Measurements from ENCODE around the gene SLC13A3. TPM values are rescaled to one million over a fixed set of nuclear protein-coding genes. Genes with fewer than 3 reads are reported as not detected.

The SLC13A3 gene
- total and polyA plus RNA-seq, 2 of the 4 experiments (the other 2 are of a cell fraction), result 2.5 to 4.2 TPM

DNA sequence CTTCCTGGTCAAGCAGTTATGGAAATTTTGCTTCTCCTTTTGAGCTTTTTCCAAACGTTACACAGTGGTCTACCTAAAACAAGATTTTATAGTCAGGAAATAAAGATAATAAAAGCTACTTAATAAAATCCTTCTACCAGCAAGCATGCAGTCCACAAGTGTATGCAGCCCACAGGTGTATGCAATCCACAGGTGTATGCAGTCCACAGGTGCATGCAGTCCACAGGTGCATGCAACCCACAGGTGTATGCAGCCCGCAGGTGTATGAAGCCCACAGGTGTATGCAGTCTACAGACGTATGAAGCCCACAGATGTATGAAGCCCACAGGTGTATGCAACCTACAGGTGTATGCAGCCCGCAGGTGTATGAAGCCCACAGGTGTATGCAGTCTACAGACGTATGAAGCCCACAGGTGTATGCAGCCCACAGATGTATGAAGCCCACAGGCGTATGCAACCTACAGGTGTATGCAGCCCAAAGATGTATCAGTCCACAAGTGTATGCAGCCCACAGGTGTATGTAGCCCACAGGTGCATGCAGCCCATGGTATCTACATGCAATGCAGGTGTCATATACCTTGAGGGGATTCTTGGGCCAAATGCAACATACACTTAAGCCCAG lies 74.4 kb downstream of the SLC13A3 start:
- no peak overlapping the region for H4K91ac ChIP-seq (ENCODE audit: insufficient read depth, low read depth, low read length)
- no peaks in the 10 kb centered on the region for H3K36me3 ChIP-seq (ENCODE audit: control insufficient read depth, insufficient read depth, low read length)
- no peak overlapping the region for H3K23ac ChIP-seq (ENCODE audit: low read depth, low read length)
- no TSS peak for BruUV-seq (replicated peaks)
- no peak overlapping the region for H2BK5ac ChIP-seq (ENCODE audit: low read depth, low read length, poor library complexity, severe bottlenecking)
- intact Hi-C loops (cut with micrococcal nuclease), result no loop called here
- no peak overlapping the region for H3K14ac ChIP-seq (replicated peaks; ENCODE audit: low read depth, low read length)
- no peak overlapping the region for H2AK9ac ChIP-seq (replicated peaks; ENCODE audit: low read depth, low read length, poor library complexity)
- ChIA-PET CTCF (no interaction called here), POLR2A (ENCODE audit: unreplicated experiment) (no interaction called here)
- no peak overlapping the region for H2AFZ ChIP-seq (replicated peaks; ENCODE audit: low read length, poor library complexity)
- no peaks in the 10 kb centered on the region for H3K79me1 ChIP-seq (ENCODE audit: low read depth in 1 of 2, low read length in 2 of 2)
- no peak overlapping the region for H4K5ac ChIP-seq (ENCODE audit: low read depth, low read length)
- no peak overlapping the region for H2BK20ac ChIP-seq (ENCODE audit: low read depth, low read length)
- H3K27me3 ChIP-seq (ENCODE audit: control insufficient read depth, insufficient read depth, low read length), result no peaks in the 10 kb centered on the region
- TF ChIP-seq USF2 (IDR thresholded peaks at IDR 0.05; ENCODE audit: low read depth, low read length) (no peak), CEBPB (IDR thresholded peaks at IDR 0.05; ENCODE audit: low read depth, low read length) (no peak), BHLHE40 (IDR thresholded peaks at IDR 0.05; ENCODE audit: low read depth, low read length) (no peak), SMC3 (IDR thresholded peaks at IDR 0.05; ENCODE audit: low read depth, low read length) (no peak), NFE2L2 (IDR thresholded peaks at IDR 0.05; ENCODE audit: low read depth, low read length) (no peak), MXI1 (IDR thresholded peaks at IDR 0.05; ENCODE audit: borderline replicate concordance, low read depth, low read length) (no peak), POLR2A (IDR thresholded peaks at IDR 0.05; ENCODE audit: low read depth, low read length) (no peak), RFX5 (IDR thresholded peaks at IDR 0.05; ENCODE audit: low read depth, low read length) (no peak), RCOR1 (IDR thresholded peaks at IDR 0.05; ENCODE audit: insufficient replicate concordance, low read length) (no peak), MAZ (IDR thresholded peaks at IDR 0.05; ENCODE audit: borderline replicate concordance, low read depth, low read length) (no peak), CHD1 (IDR thresholded peaks at IDR 0.05; ENCODE audit: low read depth, low read length) (no peak), MAFK (IDR thresholded peaks at IDR 0.05; ENCODE audit: low read depth, low read length) (no peak), RAD21 (IDR thresholded peaks at IDR 0.05; ENCODE audit: low read length) (no peak), FOS (IDR thresholded peaks at IDR 0.05; ENCODE audit: low read depth, low read length) (no peak)
- TF ChIP-seq, protein P1, sequence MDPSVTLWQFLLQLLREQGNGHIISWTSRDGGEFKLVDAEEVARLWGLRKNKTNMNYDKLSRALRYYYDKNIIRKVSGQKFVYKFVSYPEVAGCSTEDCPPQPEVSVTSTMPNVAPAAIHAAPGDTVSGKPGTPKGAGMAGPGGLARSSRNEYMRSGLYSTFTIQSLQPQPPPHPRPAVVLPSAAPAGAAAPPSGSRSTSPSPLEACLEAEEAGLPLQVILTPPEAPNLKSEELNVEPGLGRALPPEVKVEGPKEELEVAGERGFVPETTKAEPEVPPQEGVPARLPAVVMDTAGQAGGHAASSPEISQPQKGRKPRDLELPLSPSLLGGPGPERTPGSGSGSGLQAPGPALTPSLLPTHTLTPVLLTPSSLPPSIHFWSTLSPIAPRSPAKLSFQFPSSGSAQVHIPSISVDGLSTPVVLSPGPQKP (IDR thresholded peaks at IDR 0.05; ENCODE audit: borderline replicate concordance, low read depth, low read length), result no peak
- TF ChIP-seq, protein P2, sequence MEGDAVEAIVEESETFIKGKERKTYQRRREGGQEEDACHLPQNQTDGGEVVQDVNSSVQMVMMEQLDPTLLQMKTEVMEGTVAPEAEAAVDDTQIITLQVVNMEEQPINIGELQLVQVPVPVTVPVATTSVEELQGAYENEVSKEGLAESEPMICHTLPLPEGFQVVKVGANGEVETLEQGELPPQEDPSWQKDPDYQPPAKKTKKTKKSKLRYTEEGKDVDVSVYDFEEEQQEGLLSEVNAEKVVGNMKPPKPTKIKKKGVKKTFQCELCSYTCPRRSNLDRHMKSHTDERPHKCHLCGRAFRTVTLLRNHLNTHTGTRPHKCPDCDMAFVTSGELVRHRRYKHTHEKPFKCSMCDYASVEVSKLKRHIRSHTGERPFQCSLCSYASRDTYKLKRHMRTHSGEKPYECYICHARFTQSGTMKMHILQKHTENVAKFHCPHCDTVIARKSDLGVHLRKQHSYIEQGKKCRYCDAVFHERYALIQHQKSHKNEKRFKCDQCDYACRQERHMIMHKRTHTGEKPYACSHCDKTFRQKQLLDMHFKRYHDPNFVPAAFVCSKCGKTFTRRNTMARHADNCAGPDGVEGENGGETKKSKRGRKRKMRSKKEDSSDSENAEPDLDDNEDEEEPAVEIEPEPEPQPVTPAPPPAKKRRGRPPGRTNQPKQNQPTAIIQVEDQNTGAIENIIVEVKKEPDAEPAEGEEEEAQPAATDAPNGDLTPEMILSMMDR (conservative IDR thresholded peaks at IDR 0.05; ENCODE audit: low read depth, low read length), result no peak
- H2AK5ac ChIP-seq (ENCODE audit: low read depth, low read length), result no peak overlapping the region
- no peak overlapping the region for H2BK120ac ChIP-seq (ENCODE audit: low read depth, low read length)
- no peak overlapping the region for H3K4me3 ChIP-seq (ENCODE audit: insufficient read depth, low read depth, low read length)
- H3K56ac ChIP-seq (ENCODE audit: extremely low read depth, insufficient read depth, low read length), result no peak overlapping the region
- H3K9me1 ChIP-seq (ENCODE audit: insufficient read depth, low read length), result no peaks in the 10 kb centered on the region
- dilution Hi-C loops (cut with HindIII; ENCODE audit: low sequenced_read_pairs, unreplicated experiment), result no loop called here
- no peaks in the 10 kb centered on the region for H4K20me1 ChIP-seq (ENCODE audit: insufficient read depth, low read length)
- in situ Hi-C loops (cut with MboI; ENCODE audit: low sequenced_read_pairs), result no loop called here
- no peak overlapping the region for H3K18ac ChIP-seq (ENCODE audit: low read depth, low read length)
- no peak overlapping the region for H3K9ac ChIP-seq (ENCODE audit: low read depth, low read length)
- 90% methylated on average over 5 of the region's 6 CpGs; no CpG with 5 or more reads in 1 of the 2 experiments for WGBS, 2 experiments (ENCODE audit: extremely low coverage in 2 of 2, insufficient read length in 1 of 2)
- H4K8ac ChIP-seq (ENCODE audit: low read depth in 2 of 2, low read length in 2 of 2), result no peak overlapping the region
- H3K9me3 ChIP-seq (ENCODE audit: control insufficient read depth, insufficient read depth, low read length), result no peaks in the 10 kb centered on the region
- H2BK15ac ChIP-seq (ENCODE audit: low read depth, low read length), result no peak overlapping the region
- H3K4me1 ChIP-seq (ENCODE audit: control insufficient read depth, insufficient read depth, low read length), result peaks cover 2% of the 10 kb centered on the region; the same call in 1 of the 2 replicates
- H3K27ac ChIP-seq (ENCODE audit: insufficient read depth, low read length), result no peak overlapping the region
- no peak overlapping the region for H3K4ac ChIP-seq (ENCODE audit: low read depth, low read length)
- no peak overlapping the region for H3K4me2 ChIP-seq (ENCODE audit: low read depth, low read length)
- no peak for DNase-seq
- no peak for ATAC-seq (ENCODE audit: low read depth)
